GM19099 (cell line): ENCODE data around the gene TRIM64C.
"Not testable (repeated sequence)": the region's sequence is repeated elsewhere in the genome, so short reads cannot be mapped to it uniquely, and the experiment has no call there.

Experiments used
- POLR2A ChIP-seq: IDR thresholded peaks from 3 replicates; pipeline ENCODE4 v1.6.1; 2011; ENCODE audit warnings: low read depth; ENCODE audit not compliant: insufficient read length; ENCODE audit errors: extremely low read depth

The TRIM64C gene

DNA sequence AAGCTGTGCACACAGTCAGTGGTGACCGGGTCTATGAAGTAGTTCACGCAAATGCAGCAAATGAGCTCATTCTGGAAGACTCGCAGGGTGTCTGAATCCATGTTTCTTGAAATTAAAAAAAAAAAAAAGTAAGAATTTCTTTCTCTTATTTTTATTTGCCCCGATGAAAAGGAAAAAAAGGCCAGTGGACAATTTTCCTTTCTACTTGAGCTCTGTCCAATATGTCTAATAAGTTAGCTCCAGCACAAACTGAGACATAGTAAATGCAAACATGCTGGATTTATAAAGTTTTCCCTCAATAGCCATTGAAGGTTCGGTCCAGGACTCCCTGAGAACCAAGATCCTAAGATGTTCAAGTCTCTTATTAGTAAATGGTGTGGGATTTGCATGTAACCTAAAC is at the start of gene TRIM64C:
TSS of gene TRIM64C (minus strand) at position 101 of the 400 bp plus-strand sequence. CDS start at position 101, 0 bp downstream.
- TF ChIP-seq POLR2A, result not testable (repeated sequence)

DNA sequence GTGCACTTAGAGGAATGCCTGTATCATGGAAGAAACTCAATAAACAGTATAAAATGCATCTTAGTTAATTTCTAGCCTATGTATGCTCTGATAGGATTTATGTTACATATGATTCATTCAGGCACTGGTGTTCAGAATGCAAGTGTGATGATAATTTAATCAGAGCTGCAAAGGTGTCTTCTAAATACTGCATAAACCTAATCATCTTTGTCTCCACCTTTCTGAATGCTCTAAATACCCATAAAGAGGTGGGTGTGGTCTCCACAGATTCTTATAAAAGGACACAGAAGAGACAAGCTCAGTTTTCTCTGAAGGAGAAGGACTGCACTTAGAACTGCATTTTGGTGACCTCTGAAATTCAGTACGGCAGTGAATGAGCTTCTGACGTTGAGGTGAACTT is 30.4 kb downstream of the TRIM64C start, which contains the start of gene TRIM49B:
TSS of gene TRIM49B (plus strand) at position 301 of the 400 bp plus-strand sequence. CDS start 2,777 bp downstream, outside the sequence.
- not testable (repeated sequence) for TF ChIP-seq POLR2A
